ENCODE data around the gene EIF4G1. TPM values are rescaled to one million over a fixed set of nuclear protein-coding genes. Genes with fewer than 3 reads are reported as not detected.

The EIF4G1 gene
- total and polyA plus RNA-seq, 10 of the 15 experiments (the other 5 are each of a cell fraction or from before 2014, with no cell fraction given) = 5.7 to 462 (median 237) TPM

DNA sequence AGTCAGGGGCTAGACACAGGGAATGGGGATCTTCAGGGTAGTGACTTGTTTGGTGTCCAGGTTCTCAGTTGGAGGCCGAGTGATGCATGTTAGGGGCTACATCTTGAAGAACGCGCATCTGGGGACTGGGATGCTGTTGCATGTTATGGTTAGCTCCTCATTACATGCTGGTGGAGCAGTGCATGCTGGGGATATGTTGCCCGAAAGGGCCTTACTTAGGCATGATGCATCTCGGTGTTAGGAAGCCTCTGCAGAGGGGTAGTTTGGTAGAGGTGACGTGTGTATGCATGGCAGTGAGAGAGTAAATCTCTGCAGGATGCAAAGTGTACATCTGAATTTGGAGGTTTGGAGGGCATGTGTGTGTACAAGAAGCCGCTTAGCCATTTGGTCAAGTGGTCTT, 2.4 kb downstream of the EIF4G1 start:
- peak overlapping the region; percentile 95 for H3K4me2 ChIP-seq (ENCODE audit: control insufficient read depth, insufficient read depth)

DNA sequence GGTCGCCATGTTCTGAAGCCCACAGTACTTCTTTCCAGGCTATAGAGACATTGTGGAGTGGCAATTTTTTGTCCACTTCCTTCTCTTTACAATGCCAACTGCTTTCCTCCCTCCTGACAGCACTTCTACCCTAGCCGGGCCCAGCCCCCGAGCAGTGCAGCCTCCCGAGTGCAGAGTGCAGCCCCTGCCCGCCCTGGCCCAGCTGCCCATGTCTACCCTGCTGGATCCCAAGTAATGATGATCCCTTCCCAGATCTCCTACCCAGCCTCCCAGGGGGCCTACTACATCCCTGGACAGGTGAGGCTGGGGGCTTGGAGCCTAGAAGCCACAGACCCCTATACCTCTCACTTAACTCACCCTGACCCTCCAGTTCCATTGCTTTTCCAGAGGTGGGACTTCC, 2.8 kb downstream of the EIF4G1 start:
- intact Hi-C loops (cut with micrococcal nuclease; ENCODE audit: unreplicated experiment) = loop anchor here (5.0 kb wide), 1 partner anchor 45 kb away; the partner anchor contains the start of genes CLCN2 and POLR2H

More for the DNA sequence above, 2.4 kb downstream of the EIF4G1 start:
- Histone ChIP-seq H3K27me3 (replicated peaks in 1 of 2; ENCODE audit: control insufficient read depth in 2 of 2, insufficient read depth in 2 of 2, low read length in 1 of 2) (no peaks in the 10 kb centered on the region), H3K36me3 (ENCODE audit: control insufficient read depth in 2 of 2, insufficient read depth in 2 of 2, low read length in 1 of 2) (peaks cover 25 to 34% of the 10 kb centered on the region in 2 experiments), H3K9me3 (replicated peaks; ENCODE audit: control insufficient read depth, insufficient read depth, low read length) (no peaks in the 10 kb centered on the region), H3K27ac (ENCODE audit: control insufficient read depth, insufficient read depth) (no peak overlapping the region), H4K20me1 (ENCODE audit: control insufficient read depth, insufficient read depth) (peaks cover 12% of the 10 kb centered on the region), H3K9ac (ENCODE audit: control insufficient read depth, insufficient read depth, low read length) (peak overlapping the region; percentile 99; the same call in 1 of the 2 replicates), H3K79me2 (ENCODE audit: control insufficient read depth, insufficient read depth, low read length) (peaks cover 58% of the 10 kb centered on the region), H3K4me3 (peak overlapping the region; percentile 100), H2AFZ (ENCODE audit: control insufficient read depth, low read depth, low read length) (no peak overlapping the region), H3K4me1 (ENCODE audit: control insufficient read depth, insufficient read depth, low read length) (peaks cover 3% of the 10 kb centered on the region; the same call in 1 of the 2 replicates)
- SMC1A ChIA-PET (ENCODE audit: uncharacterized antibody, unreplicated experiment) = interaction anchor here (0.9 kb wide), 1 partner anchor 10 kb away, joined by 4 read pairs; no protein-coding TSS in a partner anchor
- POLR2A ChIA-PET = no interaction called here
- RAD21 ChIA-PET (ENCODE audit: unreplicated experiment) = no interaction called here
- ATAC-seq (0 out of 3 replicates have a peak, but pooled peaks have one; percentile 3), DNase-seq (ENCODE audit: low read depth, low spot score) (no peak), FAIRE-seq (no peak)
- WGBS (ENCODE audit: insufficient coverage, insufficient replicate concordance, low lambda C conversion rate, missing lambda C conversion rate) = 65% methylated on average over 7 of the region's 7 CpGs
- in situ Hi-C loops (cut with MboI) (no loop called here), intact Hi-C loops (cut with micrococcal nuclease; ENCODE audit: unreplicated experiment) (loop anchor here (5.0 kb wide), 1 partner anchor 46 kb away; the partner anchor contains the start of genes CLCN2 and POLR2H)
- no TSS peak for BruUV-seq (replicated peaks)
- CTCF ChIA-PET = interaction anchor here (1.2 kb wide), 1 partner anchor 38 kb away, joined by 3 read pairs; no protein-coding TSS in a partner anchor
- TF ChIP-seq HDGF (IDR thresholded peaks at IDR 0.05) (0 out of 2 replicates have a peak, but pooled peaks have one; percentile 22), POLR2A (IDR thresholded peaks at IDR 0.05; ENCODE audit: low read depth, low read length) (peak; percentile 27), TBL1XR1 (IDR thresholded peaks at IDR 0.05; ENCODE audit: low read depth, low read length) (no peak)

More for the DNA sequence above, 2.8 kb downstream of the EIF4G1 start:
- ChIA-PET POLR2A (no interaction called here), CTCF (interaction anchor here (1.2 kb wide), 1 partner anchor 38 kb away, joined by 3 read pairs; no protein-coding TSS in a partner anchor), RAD21 (ENCODE audit: unreplicated experiment) (no interaction called here), SMC1A (ENCODE audit: uncharacterized antibody, unreplicated experiment) (no interaction called here)
- Histone ChIP-seq H4K20me1 (ENCODE audit: control insufficient read depth, insufficient read depth) (peaks cover 12% of the 10 kb centered on the region), H3K27me3 (replicated peaks in 1 of 2; ENCODE audit: control insufficient read depth in 2 of 2, insufficient read depth in 2 of 2, low read length in 1 of 2) (no peaks in the 10 kb centered on the region), H3K4me2 (ENCODE audit: control insufficient read depth, insufficient read depth) (peak overlapping the region; percentile 95), H3K36me3 (ENCODE audit: control insufficient read depth in 2 of 2, insufficient read depth in 2 of 2, low read length in 1 of 2) (peaks cover 28 to 38% of the 10 kb centered on the region in 2 experiments), H3K79me2 (ENCODE audit: control insufficient read depth, insufficient read depth, low read length) (peaks cover 58% of the 10 kb centered on the region), H3K4me1 (ENCODE audit: control insufficient read depth, insufficient read depth, low read length) (peaks cover 3% of the 10 kb centered on the region; the same call in 1 of the 2 replicates), H3K4me3 (peak overlapping the region; percentile 100), H3K27ac (ENCODE audit: control insufficient read depth, insufficient read depth) (no peak overlapping the region), H3K9me3 (replicated peaks; ENCODE audit: control insufficient read depth, insufficient read depth, low read length) (no peaks in the 10 kb centered on the region), H3K9ac (ENCODE audit: control insufficient read depth, insufficient read depth, low read length) (peak overlapping the region; percentile 26; the same call in 1 of the 2 replicates), H2AFZ (ENCODE audit: control insufficient read depth, low read depth, low read length) (no peak overlapping the region)
- DNase-seq (ENCODE audit: low read depth, low spot score) (no peak), FAIRE-seq (no peak), ATAC-seq (no peak)
- TF ChIP-seq, protein P1, sequence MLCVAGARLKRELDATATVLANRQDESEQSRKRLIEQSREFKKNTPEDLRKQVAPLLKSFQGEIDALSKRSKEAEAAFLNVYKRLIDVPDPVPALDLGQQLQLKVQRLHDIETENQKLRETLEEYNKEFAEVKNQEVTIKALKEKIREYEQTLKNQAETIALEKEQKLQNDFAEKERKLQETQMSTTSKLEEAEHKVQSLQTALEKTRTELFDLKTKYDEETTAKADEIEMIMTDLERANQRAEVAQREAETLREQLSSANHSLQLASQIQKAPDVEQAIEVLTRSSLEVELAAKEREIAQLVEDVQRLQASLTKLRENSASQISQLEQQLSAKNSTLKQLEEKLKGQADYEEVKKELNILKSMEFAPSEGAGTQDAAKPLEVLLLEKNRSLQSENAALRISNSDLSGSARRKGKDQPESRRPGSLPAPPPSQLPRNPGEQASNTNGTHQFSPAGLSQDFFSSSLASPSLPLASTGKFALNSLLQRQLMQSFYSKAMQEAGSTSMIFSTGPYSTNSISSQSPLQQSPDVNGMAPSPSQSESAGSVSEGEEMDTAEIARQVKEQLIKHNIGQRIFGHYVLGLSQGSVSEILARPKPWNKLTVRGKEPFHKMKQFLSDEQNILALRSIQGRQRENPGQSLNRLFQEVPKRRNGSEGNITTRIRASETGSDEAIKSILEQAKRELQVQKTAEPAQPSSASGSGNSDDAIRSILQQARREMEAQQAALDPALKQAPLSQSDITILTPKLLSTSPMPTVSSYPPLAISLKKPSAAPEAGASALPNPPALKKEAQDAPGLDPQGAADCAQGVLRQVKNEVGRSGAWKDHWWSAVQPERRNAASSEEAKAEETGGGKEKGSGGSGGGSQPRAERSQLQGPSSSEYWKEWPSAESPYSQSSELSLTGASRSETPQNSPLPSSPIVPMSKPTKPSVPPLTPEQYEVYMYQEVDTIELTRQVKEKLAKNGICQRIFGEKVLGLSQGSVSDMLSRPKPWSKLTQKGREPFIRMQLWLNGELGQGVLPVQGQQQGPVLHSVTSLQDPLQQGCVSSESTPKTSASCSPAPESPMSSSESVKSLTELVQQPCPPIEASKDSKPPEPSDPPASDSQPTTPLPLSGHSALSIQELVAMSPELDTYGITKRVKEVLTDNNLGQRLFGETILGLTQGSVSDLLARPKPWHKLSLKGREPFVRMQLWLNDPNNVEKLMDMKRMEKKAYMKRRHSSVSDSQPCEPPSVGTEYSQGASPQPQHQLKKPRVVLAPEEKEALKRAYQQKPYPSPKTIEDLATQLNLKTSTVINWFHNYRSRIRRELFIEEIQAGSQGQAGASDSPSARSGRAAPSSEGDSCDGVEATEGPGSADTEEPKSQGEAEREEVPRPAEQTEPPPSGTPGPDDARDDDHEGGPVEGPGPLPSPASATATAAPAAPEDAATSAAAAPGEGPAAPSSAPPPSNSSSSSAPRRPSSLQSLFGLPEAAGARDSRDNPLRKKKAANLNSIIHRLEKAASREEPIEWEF (IDR thresholded peaks at IDR 0.05; ENCODE audit: insufficient replicate concordance, low read depth, low read length) = no peak
- TF ChIP-seq NFXL1 (IDR thresholded peaks at IDR 0.05; ENCODE audit: borderline replicate concordance) = no peak
- TF ChIP-seq STAT3 (IDR thresholded peaks at IDR 0.05; ENCODE audit: low read depth, low read length) = no peak
- no peak for TF ChIP-seq SMAD1 (IDR thresholded peaks at IDR 0.05; ENCODE audit: low read depth, partially characterized antibody)
- TF ChIP-seq EP300 (IDR thresholded peaks at IDR 0.05; ENCODE audit: borderline replicate concordance in 1 of 2, control insufficient read depth in 1 of 2, low read depth in 2 of 2, low read length in 2 of 2) = no peak
- in situ Hi-C loops (cut with MboI) = no loop called here
- WGBS (ENCODE audit: insufficient coverage, insufficient replicate concordance, low lambda C conversion rate, missing lambda C conversion rate) = 21% methylated on average over 4 of the region's 5 CpGs
- BruUV-seq (replicated peaks) = TSS peak; percentile 50
